HepG2 (cell line): ENCODE measurements around the gene TOB1. TPM values are rescaled to one million over a fixed set of nuclear protein-coding genes. Genes with fewer than 3 reads are reported as not detected.

ENCODE experiments used
- ARHGAP35 ChIP-seq: sonication (generic); formaldehyde crosslinking; IDR thresholded peaks from 2 replicates; pipeline ENCODE4 v1.9.0; 2022; ENCODE audit warnings: mild to moderate bottlenecking, inconsistent platforms, moderate library complexity, missing genetic modification reagents, borderline replicate concordance
- FOXO4 ChIP-seq: sonication (generic); formaldehyde crosslinking; conservative IDR thresholded peaks from 2 replicates; pipeline ENCODE4 v1.8.1; 2023; ENCODE audit warnings: missing genetic modification reagents
- FOXP1 ChIP-seq, 2 experiments: fragments of 450-650 bp in 1 of 2; IDR thresholded peaks; 2 replicates each; pipeline ENCODE4 v1.6.1; 2017 to 2018; ENCODE audit warnings: antibody characterized with exemption in 1 of 2
- GATAD2A ChIP-seq: IDR thresholded peaks from 2 replicates; pipeline ENCODE4 v1.6.1; 2016
- IRX3 ChIP-seq: sonication (generic); formaldehyde crosslinking; IDR thresholded peaks from 2 replicates; pipeline ENCODE4 v1.8.1; 2023; ENCODE audit warnings: mild to moderate bottlenecking, low read depth, missing genetic modification reagents, borderline replicate concordance
- KLF15 ChIP-seq: sonication (generic); formaldehyde crosslinking; IDR thresholded peaks from 2 replicates; pipeline ENCODE4 v1.8.1; 2023; ENCODE audit warnings: borderline replicate concordance, mild to moderate bottlenecking, inconsistent platforms, missing genetic modification reagents, mixed read lengths
- KMT2B ChIP-seq: IDR thresholded peaks from 2 replicates; pipeline ENCODE4 v1.6.1; 2016; ENCODE audit warnings: missing genetic modification reagents, missing compliant biosample characterization
- NFRKB ChIP-seq: fragments of 450-650 bp; IDR thresholded peaks from 2 replicates; pipeline ENCODE4 v1.6.1; 2017
- PLRG1 ChIP-seq: fragments of 450-650 bp; conservative IDR thresholded peaks from 2 replicates; pipeline ENCODE4 v1.6.1; 2016
- RORA ChIP-seq: sonication (generic); formaldehyde crosslinking; IDR thresholded peaks from 2 replicates; pipeline ENCODE4 v1.5.0; 2020; ENCODE audit warnings: mild to moderate bottlenecking, missing genetic modification reagents, moderate library complexity
- SP1 ChIP-seq, 2 experiments: fragments of 450-650 bp in 1 of 2; sonication (generic) in 1 of 2; formaldehyde crosslinking in 1 of 2; IDR thresholded peaks; 2 replicates each; pipeline versions ENCODE4 v1.4.0 to v1.6.1; 2016 to 2020; ENCODE audit warnings: missing genetic modification reagents in 1 of 2
- TBX2 ChIP-seq: sonication (generic); formaldehyde crosslinking; IDR thresholded peaks from 2 replicates; pipeline ENCODE4 v1.5.0; 2020; ENCODE audit warnings: missing genetic modification reagents, mild to moderate bottlenecking, borderline replicate concordance
- ZEB1 ChIP-seq: IDR thresholded peaks from 2 replicates; pipeline ENCODE4 v1.6.1; 2012; ENCODE audit warnings: mild to moderate bottlenecking, low read depth, inconsistent platforms; ENCODE audit not compliant: insufficient replicate concordance
- ZFYVE20 ChIP-seq: sonication (generic); formaldehyde crosslinking; IDR thresholded peaks from 2 replicates; pipeline ENCODE4 v1.8.0; 2023; ENCODE audit warnings: low read depth, mild to moderate bottlenecking, moderate library complexity, missing genetic modification reagents, borderline replicate concordance
- ZNF121 ChIP-seq: sonication (generic); formaldehyde crosslinking; IDR thresholded peaks from 2 replicates; pipeline ENCODE4 v1.5.0; 2020; ENCODE audit warnings: mild to moderate bottlenecking, missing genetic modification reagents
- ZNF207 ChIP-seq: fragments of 450-650 bp; IDR thresholded peaks from 2 replicates; pipeline ENCODE4 v1.6.1; 2016; ENCODE audit warnings: antibody characterized with exemption, borderline replicate concordance
- ZNF383 ChIP-seq: sonication (generic); formaldehyde crosslinking; IDR thresholded peaks from 2 replicates; pipeline ENCODE4 v1.4.0; 2020; ENCODE audit warnings: missing genetic modification reagents, mild to moderate bottlenecking, borderline replicate concordance
- ZNF432 ChIP-seq: sonication (generic); formaldehyde crosslinking; IDR thresholded peaks from 2 replicates; pipeline ENCODE4 v1.5.0; 2020; ENCODE audit warnings: missing genetic modification reagents, mild to moderate bottlenecking, borderline replicate concordance
- ZNF446 ChIP-seq: sonication (generic); formaldehyde crosslinking; IDR thresholded peaks from 2 replicates; pipeline ENCODE4 v1.5.0; 2020; ENCODE audit warnings: mild to moderate bottlenecking, missing genetic modification reagents
- ZNF468 ChIP-seq: sonication (generic); formaldehyde crosslinking; IDR thresholded peaks from 2 replicates; pipeline ENCODE4 v1.8.0; 2022; ENCODE audit warnings: mild to moderate bottlenecking, moderate library complexity, missing genetic modification reagents
- ZNF577 ChIP-seq: sonication (generic); formaldehyde crosslinking; IDR thresholded peaks from 2 replicates; pipeline ENCODE4 v1.4.0; 2020; ENCODE audit warnings: mild to moderate bottlenecking, low read depth, missing genetic modification reagents, borderline replicate concordance
- ZNF598 ChIP-seq: sonication (generic); formaldehyde crosslinking; IDR thresholded peaks from 2 replicates; pipeline ENCODE4 v1.5.1; 2020; ENCODE audit warnings: mild to moderate bottlenecking, missing genetic modification reagents, borderline replicate concordance
- ZNF605 ChIP-seq: sonication (generic); formaldehyde crosslinking; IDR thresholded peaks from 2 replicates; pipeline ENCODE4 v1.8.0; 2022; ENCODE audit warnings: mild to moderate bottlenecking, missing genetic modification reagents
- ZNF652 ChIP-seq: IDR thresholded peaks from 2 replicates; pipeline ENCODE4 v1.6.1; 2016; ENCODE audit warnings: low read depth, borderline replicate concordance
- polyA plus RNA-seq, 8 experiments: library from polyadenylated mRNA; depleted of rRNA in 3 of 8; stranded (reverse) in 7 of 8; unstranded in 1 of 8; fragments of >200 nt; fragmentation: Illumina TruSeq in 4 of 8; extraction: Trizol in 4 of 8; gene quantifications; 2 replicates each; pipeline versions ENCODE4 v1.2.1 to v1.2.3, GENCODE V29; 2011 to 2016; ENCODE audit warnings: low read depth in 4 of 8, missing spikeins in 1 of 8, mixed read lengths in 1 of 8; ENCODE audit not compliant: insufficient read depth in 1 of 8
- total RNA-seq, 5 experiments: library from RNA; depleted of rRNA; stranded (reverse); fragments of >200 nt; fragmentation: Illumina TruSeq; extraction: Trizol; gene quantifications; 2 replicates each; pipeline ENCODE4 v1.2.3, GENCODE V29; 2016; ENCODE audit warnings: low read depth in 1 of 5
- TF ChIP-seq, protein P1 (sequence below): sonication (generic); formaldehyde crosslinking; IDR thresholded peaks from 2 replicates; pipeline ENCODE4 v1.8.0; 2022; ENCODE audit warnings: mild to moderate bottlenecking, missing genetic modification reagents; ENCODE audit not compliant: insufficient replicate concordance
- TF ChIP-seq, protein P2 (sequence below): sonication (generic); formaldehyde crosslinking; IDR thresholded peaks from 2 replicates; pipeline ENCODE4 v1.5.0; 2020; ENCODE audit warnings: mild to moderate bottlenecking, low read depth, missing genetic modification reagents, borderline replicate concordance
- TF ChIP-seq, protein P3 (sequence below): sonication (generic); formaldehyde crosslinking; IDR thresholded peaks from 2 replicates; pipeline ENCODE4 v1.4.0; 2020; ENCODE audit warnings: missing genetic modification reagents

The TOB1 gene
- total and polyA plus RNA-seq, 2 of the 13 experiments (the other 11 are each of a cell fraction or from before 2014, with no cell fraction given): 21.9 to 57.7 TPM

GRCh38 chr17:50866950-50867362 is 802 bp upstream of the TOB1 start (continued):
- TF ChIP-seq IRX3 (CRISPR knock-in tag) (0 out of 2 replicates have a peak, but pooled peaks have one; percentile 20), ZNF121 (CRISPR knock-in tag) (no peak), PLRG1 (no peak), TBX2 (CRISPR knock-in tag) (peak; percentile 12; the same call in 1 of the 2 replicates), ZNF598 (no peak), ZNF207 (no peak), KLF15 (CRISPR knock-in tag) (peak; percentile 74; the same call in 1 of the 2 replicates), ZNF652 (CRISPR knock-in tag) (no peak; the same call in none of the 2 replicates), ARHGAP35 (CRISPR knock-in tag) (no peak), SP1 (IDR thresholded peaks at IDR 0.05) (no peak), SP1 (CRISPR knock-in tag; IDR thresholded peaks at IDR 0.05) (no peak), NFRKB (no peak), GATAD2A (CRISPR knock-in tag) (no peak), ZNF577 (peak; percentile 13; the same call in 1 of the 2 replicates), ZNF383 (CRISPR knock-in tag) (no peak), ZNF432 (CRISPR knock-in tag) (no peak), RORA (CRISPR knock-in tag) (0 out of 2 replicates have a peak, but pooled peaks have one; percentile 70), ZFYVE20 (no peak), FOXP1 (IDR thresholded peaks at IDR 0.05) (no peak), FOXP1 (CRISPR knock-in tag; IDR thresholded peaks at IDR 0.05) (no peak), FOXO4 (no peak), ZNF605 (CRISPR knock-in tag) (peak; percentile 56; the same call in 1 of the 2 replicates), KMT2B (CRISPR knock-in tag) (no peak), ZNF468 (CRISPR knock-in tag) (no peak), ZEB1 (no peak), ZNF446 (CRISPR knock-in tag) (0 out of 2 replicates have a peak, but pooled peaks have one; percentile 53)
- TF ChIP-seq, protein P1, sequence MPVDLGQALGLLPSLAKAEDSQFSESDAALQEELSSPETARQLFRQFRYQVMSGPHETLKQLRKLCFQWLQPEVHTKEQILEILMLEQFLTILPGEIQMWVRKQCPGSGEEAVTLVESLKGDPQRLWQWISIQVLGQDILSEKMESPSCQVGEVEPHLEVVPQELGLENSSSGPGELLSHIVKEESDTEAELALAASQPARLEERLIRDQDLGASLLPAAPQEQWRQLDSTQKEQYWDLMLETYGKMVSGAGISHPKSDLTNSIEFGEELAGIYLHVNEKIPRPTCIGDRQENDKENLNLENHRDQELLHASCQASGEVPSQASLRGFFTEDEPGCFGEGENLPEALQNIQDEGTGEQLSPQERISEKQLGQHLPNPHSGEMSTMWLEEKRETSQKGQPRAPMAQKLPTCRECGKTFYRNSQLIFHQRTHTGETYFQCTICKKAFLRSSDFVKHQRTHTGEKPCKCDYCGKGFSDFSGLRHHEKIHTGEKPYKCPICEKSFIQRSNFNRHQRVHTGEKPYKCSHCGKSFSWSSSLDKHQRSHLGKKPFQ: no peak
- TF ChIP-seq, protein P2, sequence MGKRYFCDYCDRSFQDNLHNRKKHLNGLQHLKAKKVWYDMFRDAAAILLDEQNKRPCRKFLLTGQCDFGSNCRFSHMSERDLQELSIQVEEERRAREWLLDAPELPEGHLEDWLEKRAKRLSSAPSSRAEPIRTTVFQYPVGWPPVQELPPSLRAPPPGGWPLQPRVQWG: no peak
- TF ChIP-seq, protein P3, sequence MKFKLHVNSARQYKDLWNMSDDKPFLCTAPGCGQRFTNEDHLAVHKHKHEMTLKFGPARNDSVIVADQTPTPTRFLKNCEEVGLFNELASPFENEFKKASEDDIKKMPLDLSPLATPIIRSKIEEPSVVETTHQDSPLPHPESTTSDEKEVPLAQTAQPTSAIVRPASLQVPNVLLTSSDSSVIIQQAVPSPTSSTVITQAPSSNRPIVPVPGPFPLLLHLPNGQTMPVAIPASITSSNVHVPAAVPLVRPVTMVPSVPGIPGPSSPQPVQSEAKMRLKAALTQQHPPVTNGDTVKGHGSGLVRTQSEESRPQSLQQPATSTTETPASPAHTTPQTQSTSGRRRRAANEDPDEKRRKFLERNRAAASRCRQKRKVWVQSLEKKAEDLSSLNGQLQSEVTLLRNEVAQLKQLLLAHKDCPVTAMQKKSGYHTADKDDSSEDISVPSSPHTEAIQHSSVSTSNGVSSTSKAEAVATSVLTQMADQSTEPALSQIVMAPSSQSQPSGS (CRISPR knock-in tag): no peak
